ENCODE data around the gene CEBPZ.
A peak's percentile ranks its signal among the peaks of the same experiment; 100 is the strongest.
"Not testable (repeated sequence)": the region's sequence is repeated elsewhere in the genome, so short reads cannot be mapped to it uniquely, and the experiment has no call there.

The CEBPZ gene

DNA sequence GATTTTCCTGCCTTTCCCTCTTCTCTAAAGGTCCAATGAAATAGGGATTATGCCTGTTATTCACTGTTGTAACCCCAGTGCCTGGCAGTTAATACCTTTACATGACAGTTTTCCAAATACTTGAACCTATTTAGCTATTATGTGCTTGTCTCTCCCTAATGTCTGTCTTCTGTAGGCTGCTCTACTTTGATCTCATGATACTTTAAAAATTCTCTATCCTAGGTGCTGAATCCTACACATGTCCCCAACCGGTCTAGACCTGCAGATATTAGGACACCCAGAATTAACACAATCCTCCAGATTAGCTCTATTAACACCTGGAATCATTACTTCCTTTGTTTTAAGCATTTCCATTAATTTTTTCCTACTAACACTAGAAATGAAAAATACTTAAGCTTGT lies 7.3 kb downstream of the CEBPZ start:
- no peak for DNase-seq (ENCODE audit: low read depth in 3 of 3)

DNA sequence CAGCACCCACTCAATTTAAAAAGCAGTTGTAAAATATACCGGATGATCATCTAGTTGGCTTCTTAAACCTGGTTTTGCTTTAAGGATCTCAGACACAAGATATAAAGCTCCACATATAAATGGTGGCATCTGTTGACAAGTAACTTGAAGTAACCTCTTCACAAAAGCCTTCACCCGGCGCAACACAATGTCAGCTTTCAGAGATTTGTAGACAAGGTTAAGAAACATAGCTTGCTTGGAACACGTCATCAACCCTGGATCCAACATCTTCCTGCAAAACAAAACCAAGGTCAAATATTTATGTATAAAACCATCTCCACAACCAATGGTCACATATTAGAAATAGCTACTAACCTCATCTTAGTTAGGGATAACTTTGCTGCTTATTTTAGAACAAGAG lies 8.3 kb downstream of the CEBPZ start:
- DNase-seq (ENCODE audit: low read depth in 3 of 3) = no peak

DNA sequence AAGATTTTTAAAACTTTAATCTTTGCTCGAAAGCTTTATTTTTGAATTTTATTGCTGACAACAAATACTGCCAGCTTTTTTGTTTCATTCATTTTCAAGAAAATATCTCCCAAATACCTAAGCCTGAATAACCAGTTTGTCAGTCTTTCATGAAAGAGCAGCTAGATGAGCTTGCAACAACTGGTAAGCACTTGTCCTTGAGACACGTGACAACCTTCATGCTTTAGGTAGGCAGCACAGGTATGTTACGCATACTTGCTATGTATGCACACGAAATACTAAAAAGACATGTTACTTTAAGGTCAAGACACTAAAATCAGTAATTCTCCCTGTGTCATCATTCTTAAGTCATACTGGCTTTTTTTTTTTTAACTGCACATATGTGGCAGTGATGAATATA lies 12.3 kb downstream of the CEBPZ start:
- no peak for DNase-seq (ENCODE audit: low read depth in 3 of 3)

DNA sequence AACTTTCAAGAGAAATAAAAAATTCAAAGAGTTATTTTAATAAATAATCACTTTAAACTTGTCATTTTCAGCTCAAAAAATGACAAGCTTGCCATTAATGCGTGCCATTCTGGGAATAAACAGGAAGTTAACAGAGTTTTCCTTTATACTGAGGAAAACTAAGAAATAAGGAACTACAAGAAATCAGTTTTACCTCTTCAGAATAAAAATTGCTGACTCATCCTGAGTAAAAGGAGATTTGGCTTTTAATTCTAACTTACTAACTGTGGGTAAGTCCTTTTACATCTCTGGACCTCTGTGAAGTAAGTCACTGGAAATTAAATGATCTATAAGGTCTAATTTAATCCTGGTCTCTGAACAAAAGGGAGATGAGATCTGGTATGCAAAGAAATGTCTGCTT lies 16.1 kb downstream of the CEBPZ start:
- DNase-seq (ENCODE audit: low read depth in 3 of 3) = no peak

DNA sequence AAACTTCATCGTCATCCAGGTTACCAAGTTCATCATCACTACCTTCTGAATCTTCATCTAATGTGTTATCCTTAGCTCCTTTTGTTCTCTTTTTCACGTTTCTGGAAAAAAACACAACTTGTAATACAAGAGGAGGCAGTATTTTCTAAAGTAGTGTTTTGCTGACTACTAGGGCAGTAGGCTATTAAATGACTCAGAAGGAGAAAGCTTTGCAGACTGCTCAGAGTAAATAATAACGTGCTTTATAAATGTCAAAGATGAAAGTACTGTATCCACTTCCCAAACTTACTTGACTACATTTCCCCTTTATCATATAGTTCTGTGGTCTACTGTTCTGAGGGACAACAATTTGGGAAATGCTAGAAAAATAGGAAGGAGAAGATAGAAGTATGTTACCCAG lies 19.5 kb downstream of the CEBPZ start:
- DNase-seq (ENCODE audit: low read depth in 3 of 3) = no peak

DNA sequence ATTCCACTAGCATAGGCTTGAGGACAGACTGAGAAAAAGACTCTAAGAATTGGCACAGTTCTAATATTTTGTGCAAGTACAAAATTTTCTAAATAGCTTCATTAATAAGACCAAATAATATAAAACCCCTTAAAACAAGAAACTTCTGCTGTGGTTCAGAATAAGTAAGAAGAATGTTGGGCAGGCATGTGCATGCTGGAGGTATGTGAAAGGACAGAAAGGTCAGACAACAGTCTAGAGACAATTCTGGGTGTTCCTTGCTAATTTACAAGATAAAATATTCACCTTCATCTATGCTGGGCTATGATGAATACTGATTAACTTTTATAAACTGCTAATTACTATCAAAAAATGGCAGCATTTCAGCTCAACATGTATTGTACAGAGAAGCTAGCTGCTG lies 20.2 kb downstream of the CEBPZ start:
- no peak for DNase-seq (ENCODE audit: low read depth in 3 of 3)

DNA sequence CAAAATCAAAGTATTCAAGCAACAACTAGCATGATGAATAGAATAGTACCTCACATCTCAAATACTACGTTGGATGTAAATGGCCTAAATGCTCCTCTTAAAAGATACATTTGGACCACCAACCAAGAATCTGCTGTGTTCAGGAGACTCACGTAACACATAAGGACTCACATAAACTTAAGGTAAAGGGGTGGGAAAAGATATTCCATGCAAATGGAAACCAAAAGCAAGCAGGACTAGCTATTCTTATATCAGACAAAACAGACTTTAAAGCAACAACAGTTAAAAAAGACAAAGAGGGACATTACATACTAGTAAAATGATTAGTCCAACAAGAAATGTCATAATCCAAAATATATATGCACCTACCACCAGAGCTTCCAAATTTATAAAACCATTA lies 24.6 kb downstream of the CEBPZ start:
- DNase-seq (ENCODE audit: low read depth in 3 of 3) = not testable (repeated sequence)

DNA sequence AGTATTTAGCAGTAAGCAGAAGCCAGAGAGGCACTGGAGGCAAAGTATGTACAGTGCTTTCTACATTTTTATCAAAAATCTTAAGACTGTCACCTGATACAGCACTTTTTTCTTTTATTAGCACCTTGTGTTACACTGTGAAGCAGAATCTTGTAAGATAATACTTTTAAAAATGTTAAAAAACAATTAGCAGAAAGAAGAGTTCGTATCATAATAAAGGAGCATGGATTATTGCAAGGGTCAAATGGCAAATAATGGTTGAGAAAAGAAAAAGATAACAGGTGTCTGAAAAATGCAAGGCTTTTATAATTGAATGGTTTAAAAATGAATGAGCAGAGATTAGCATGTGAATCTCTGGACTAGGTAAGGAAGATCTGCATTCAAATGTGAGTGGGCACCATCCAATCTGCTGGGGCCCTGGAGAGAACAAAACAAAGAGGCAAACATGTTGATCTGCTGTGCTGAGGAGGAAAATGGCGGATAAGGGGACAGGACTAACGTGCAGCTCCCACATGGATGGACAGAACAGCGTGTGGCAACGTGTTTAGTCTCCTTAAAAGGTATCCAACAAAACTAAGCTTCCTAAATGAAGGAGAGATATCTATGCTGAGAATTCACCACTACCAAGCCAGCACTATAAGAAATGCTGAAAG lies 25.6 kb downstream of the CEBPZ start:
- no peak for DNase-seq (ENCODE audit: low read depth in 3 of 3)

DNA sequence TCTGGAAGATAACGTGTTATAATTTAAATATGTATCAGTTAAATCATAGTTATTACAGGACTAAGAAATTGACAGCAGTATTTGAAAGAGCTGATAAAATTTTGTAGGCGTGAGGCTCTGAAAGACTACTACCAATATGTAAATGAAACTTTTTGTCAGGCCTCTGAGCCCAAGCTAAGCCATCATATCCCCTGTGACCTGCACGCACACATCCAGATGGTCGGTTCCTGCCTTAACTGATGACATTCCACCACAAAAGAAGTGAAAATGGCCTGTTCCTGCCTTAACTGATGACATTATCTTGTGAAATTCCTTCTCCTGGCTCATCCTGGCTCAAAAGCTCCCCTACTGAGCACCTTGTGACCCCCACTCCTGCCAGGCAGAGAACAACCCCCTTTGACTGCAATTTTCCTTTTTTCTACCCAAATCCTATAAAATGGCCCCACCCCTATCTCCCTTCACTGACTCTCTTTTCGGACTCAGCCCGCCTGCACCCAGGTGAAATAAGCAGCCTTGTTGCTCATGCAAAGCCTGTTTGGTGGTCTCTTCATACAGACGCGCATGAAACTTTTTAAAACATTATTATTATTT lies 26.2 kb downstream of the CEBPZ start:
- not testable (repeated sequence) for DNase-seq (ENCODE audit: low read depth in 3 of 3)

DNA sequence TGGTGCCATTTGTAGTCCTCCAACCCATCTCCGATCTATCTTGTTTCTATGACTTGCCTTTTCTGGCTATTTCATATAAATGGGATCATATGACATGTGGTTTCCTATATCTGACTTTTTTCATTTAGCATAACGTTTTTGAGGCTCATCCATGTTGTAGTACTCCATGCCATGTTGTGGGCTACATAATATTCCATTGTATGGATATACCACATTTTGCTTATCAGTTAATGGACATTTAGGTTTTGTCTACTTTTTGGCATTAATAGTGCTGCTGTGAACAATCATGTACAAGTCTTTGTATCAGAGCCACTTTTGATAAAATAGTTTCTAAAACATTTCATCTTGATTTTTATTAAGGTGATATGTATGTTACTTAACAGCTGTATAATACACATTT lies 27.7 kb downstream of the CEBPZ start:
- no peak for DNase-seq (ENCODE audit: low read depth in 3 of 3)

DNA sequence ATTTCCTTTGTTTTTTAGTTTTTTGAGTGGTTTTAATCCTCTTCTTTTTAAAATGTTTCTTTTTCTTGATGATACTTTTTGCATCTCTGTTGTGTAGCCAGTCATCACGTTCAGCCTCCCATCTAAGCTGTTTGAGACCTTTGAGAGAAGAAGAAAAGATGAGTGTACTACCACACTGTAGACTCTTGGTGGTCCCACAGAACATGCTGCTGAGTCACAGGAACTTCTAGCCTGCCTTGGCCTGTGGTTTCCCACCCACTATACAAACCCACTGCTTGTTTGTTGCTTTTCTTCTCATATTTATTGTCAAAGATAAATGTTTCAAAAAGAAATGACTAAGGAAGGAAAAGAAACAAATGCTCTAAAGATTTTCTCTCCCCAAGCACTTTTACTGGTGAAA lies 29.6 kb downstream of the CEBPZ start:
- DNase-seq (ENCODE audit: low read depth in 3 of 3) = peak in 1 of 3 donors; percentile 8

DNA sequence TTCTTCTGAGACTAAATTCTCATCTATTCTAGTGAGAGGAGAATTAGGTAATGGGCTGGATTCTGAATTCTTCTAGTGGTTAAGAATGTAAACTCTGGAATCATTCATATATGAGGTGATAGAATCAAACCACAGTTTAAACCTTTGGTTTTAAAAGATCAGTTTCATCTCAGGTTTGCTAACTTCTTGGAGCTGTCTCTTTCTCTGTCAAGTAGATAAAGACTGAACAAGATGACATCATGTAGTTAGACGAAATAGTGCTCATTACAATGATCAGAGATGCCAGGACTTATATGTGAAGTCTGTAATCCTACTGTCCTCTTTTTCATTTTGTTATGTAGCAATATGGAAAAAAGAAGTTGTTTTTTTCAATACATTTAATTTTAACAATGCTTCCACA lies 30.2 kb downstream of the CEBPZ start:
- DNase-seq (ENCODE audit: low read depth in 3 of 3) = no peak

DNA sequence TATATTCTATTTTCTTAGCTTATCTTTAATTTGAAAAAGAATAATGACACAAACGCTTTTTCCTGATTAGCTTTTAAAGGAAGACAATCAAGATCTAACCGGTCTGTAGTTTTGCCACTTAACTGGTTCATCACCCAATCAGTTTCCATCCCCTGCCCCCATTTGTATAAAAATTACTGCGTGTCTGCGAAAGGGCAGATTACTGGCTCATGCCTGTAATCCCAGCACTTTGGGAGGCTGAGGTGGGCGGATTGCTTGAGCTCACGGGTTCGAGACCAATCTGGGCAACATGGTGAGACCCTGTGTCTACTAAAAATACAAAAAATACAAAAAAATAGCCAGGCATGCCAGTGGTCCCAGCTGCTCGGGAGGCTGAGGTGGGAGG lies 32.7 kb downstream of the CEBPZ start:
- DNase-seq (ENCODE audit: low read depth in 3 of 3) = no peak

DNA sequence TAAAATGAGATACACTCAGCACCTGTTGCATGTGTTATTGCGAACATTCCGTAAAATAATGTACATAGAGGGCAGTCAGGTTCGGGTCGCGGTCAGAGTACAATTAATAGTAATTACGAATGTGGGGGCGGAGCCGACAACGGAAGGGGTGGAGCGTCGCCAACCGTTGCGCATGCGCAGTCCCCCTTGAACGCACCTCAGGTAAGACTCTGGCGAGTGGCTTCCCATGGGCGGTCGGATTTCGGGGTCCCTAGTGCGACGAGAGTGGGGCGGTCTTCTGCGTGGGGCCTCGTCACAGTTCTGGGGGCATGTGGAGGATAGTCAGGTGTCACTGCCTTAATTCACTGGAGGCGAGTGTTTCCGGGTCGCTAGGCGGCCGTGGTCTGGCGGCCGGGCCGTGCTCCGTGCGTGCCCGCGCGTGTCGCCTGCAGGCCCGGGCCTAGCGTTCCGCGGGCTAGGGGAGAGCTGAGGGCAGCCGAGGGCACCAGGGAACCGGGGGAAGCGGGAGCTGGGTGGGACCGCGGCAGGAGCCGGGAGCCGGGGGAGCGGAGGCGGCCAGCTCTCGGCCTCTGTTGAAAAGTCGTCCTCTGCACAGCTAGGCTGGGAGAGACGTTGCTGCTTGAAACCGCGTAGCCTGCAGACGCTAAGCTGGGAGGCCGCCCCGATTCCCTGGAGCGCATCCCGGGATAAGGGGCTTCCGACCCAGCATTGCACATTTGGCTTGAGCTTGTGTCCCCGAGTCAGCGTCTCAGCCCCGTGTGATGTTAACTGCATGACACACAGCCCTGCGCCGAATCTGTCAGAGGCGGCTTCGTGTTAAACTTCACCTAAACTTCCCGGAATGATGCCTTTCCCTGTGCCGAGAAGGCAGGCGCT lies 34.8 kb downstream of the CEBPZ start, which contains the start of gene CEBPZOS:
Gene CEBPZOS (plus strand): TSS at position 177 of the 876 bp plus-strand sequence. CDS start 3,209 bp downstream, outside the sequence.
- peak; percentile 79 to 86 (median 83) for DNase-seq (ENCODE audit: low read depth in 3 of 3)

DNA sequence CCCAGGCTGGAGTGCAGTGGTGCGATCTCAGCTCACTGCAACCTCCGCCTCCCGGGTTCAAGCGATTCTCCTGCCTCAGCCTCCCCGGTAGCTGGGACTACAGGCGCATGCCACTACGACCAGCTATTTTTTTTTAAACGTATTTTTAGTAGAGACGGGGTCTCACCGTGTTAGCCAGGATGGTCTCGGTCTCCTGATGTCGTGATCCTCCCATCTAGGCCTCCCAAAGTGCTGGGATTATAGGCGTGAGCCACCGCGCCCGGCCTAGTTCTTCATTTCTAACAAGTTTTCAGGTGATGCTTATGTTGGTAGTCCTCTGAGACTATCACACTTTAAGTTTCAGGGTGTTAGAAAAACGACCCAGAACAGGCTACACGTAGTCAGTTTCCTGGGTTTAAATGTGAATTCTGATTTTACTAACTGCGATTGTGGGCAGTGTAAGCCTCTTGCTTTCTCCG lies 35.5 kb downstream of the CEBPZ start:
- not testable (repeated sequence) for DNase-seq (ENCODE audit: low read depth in 3 of 3)

DNA sequence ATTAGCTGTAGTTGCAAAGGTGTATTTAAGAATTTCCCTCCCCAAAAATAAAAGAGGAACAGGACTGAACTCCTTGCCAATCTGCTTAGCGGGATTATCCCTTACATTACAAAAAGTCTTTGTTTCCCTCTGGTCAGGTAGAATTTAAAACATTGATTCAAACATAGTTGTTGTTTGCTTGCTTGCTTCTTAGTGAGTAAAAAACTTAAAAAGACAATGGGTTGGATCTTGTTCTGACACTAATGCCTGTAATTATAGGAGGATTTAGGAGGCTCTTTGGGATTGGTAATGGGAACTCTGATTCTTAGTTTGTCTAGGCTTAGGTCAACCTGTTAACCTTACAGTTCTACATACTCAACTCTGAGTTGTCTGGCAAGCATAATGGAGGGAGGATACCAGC lies 38.8 kb downstream of the CEBPZ start:
- no peak for DNase-seq (ENCODE audit: low read depth in 3 of 3)

DNA sequence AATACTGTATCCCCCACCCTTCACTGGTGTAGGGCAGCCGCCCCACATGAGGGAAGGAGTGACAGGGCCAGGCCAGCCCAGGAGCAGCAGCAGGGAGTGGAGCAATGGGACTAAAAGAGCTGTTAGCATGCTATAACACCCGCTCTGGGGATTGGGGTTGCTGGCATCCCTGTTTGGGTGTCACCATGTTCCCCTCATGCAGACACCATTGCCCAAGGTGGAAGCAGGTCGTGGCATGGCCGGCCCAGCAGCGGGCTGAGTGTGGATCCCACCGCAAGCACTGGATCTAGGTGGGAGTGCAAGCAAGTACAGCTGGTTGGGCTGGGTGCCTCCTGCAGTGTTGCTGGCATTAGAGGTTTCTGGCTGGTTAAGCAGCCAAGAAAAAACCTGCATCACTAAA lies 39.6 kb downstream of the CEBPZ start:
- DNase-seq (ENCODE audit: low read depth in 3 of 3) = no peak

DNA sequence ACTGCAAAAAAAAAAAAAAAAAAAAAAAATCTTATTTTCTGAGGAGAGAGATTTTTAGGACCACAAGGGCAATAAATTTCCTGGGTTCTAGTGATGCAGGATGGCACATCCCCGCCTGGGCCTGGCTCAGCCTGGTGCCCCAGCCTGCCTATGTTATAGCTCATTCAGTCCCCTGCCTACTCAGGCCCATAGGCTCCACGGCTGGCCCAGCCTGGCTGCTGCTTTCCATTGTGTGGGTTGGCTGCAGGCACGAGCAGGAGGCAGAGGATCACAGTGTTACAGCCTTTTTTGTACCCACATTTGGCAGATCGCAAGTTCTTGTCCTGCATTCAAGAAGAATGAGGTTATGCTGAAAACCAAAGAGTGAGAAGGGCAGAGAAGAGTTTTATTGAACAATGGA lies 40.1 kb downstream of the CEBPZ start:
- DNase-seq (ENCODE audit: low read depth in 3 of 3) = no peak

DNA sequence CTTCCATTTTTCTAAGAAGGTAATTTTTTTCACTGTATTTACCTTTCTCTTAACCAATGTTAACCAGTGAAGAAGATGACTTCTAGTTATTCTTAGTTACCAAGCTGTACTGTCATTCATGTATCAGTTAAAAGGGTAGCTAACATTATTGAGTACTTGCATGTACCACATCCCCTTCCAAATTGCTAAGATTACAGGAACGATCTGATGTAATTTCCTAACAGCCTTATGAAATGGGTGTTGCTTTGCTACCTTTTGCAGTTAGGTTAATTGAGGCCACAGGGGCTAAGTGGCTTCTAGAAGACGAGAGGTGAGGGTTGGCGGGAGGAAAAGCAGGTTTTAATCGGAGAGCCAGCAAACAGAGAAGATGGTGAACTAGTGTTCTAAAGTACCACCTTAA lies 41.1 kb downstream of the CEBPZ start:
- DNase-seq (ENCODE audit: low read depth in 3 of 3) = no peak

DNA sequence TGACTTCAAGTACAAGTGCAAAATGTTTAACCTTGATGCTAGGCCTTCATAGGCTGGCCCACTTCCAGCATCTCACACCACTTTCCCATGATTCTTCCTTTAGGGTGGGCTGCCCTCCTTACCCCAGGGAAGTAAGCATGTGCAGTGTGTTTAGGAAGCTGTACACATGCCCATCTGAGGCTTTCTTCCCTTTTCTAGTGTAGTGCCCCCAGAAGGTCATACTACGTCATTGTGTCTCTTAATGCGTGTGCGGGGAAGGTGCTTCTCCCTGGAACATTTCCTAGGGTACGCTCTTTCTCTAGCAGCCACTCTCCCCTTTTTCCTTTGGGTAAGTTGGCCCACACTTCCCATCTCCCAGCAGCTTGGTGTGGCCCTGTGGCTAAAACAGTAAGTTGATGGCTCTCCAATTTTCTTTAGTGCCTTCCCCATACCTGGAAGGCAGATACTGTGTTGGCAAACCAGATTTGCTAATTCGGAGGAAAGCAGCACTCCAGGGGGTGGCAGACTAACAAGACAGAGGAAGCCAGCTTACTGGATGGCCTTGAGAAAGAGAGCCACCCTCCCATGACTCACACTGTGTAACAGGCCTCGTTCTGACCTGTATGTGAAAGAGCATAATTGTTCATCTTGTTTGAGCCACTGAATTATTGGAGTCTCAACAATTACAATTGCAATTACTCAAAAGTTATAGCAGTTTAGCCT lies 41.8 kb downstream of the CEBPZ start:
- no peak for DNase-seq (ENCODE audit: low read depth in 3 of 3)

DNA sequence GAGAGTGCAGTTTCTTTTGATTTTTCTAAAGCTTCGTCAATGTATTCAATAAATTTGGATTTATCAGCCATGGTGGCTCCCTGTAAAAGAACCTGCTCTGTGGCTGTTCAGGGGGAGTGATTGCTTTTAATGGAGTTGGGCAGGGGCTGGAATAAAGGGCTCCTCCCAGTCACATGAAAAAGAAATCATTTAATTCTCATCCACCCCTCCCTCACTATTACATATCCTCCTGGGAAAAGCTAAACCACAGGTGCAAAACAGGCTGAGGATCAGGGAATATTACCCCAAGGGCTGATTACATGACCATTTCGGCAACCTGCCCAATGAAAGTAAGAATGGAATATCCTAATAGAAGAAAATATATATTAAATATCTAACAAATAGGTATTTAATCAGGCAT lies 42.8 kb downstream of the CEBPZ start, which contains the start of gene SULT6B1:
Gene SULT6B1 (minus strand): TSS at position 101 of the 400 bp plus-strand sequence. CDS start 30 bp downstream, at position 71.
- DNase-seq (ENCODE audit: low read depth in 3 of 3) = no peak
